Measurements from ENCODE around the gene ALG14.
"Not testable (repeated sequence)": the region's sequence is repeated elsewhere in the genome, so short reads cannot be mapped to it uniquely, and the experiment has no call there.

The ALG14 gene

GRCh38 chr1:94953746-94954145 lies 119.0 kb downstream of the ALG14 start:
- no peak for DNase-seq (ENCODE audit: low read depth)

GRCh38 chr1:94953107-94953506 lies 119.6 kb downstream of the ALG14 start:
- no peak for DNase-seq (ENCODE audit: low read depth)

GRCh38 chr1:94952539-94952938 lies 120.2 kb downstream of the ALG14 start:
- DNase-seq (ENCODE audit: low read depth) = no peak

GRCh38 chr1:94951509-94952208 lies 121.1 kb downstream of the ALG14 start:
- no peak for DNase-seq (ENCODE audit: low read depth)

- DNase-seq (ENCODE audit: low read depth) = no peak
Measured at GRCh38 chr1:94951046-94951445, 121.7 kb downstream of the ALG14 start.

GRCh38 chr1:94949681-94950661 lies 122.8 kb downstream of the ALG14 start:
- no peak for DNase-seq (ENCODE audit: low read depth)

GRCh38 chr1:94947437-94947836 lies 125.3 kb downstream of the ALG14 start:
- DNase-seq (ENCODE audit: low read depth) = no peak

GRCh38 chr1:94946886-94947285 lies 125.9 kb downstream of the ALG14 start:
- DNase-seq (ENCODE audit: low read depth) = no peak

- no peak for DNase-seq (ENCODE audit: low read depth)
Measured at GRCh38 chr1:94942171-94943128, 130.3 kb downstream of the ALG14 start.

- DNase-seq (ENCODE audit: low read depth) = not testable (repeated sequence)
Measured at GRCh38 chr1:94941480-94941879, 131.3 kb downstream of the ALG14 start.

GRCh38 chr1:94940738-94941137 lies 132.0 kb downstream of the ALG14 start:
- DNase-seq (ENCODE audit: low read depth) = no peak

GRCh38 chr1:94937820-94938219 lies 134.9 kb downstream of the ALG14 start:
- DNase-seq (ENCODE audit: low read depth) = no peak

GRCh38 chr1:94936861-94937620 lies 135.7 kb downstream of the ALG14 start:
- DNase-seq (ENCODE audit: low read depth) = no peak

- DNase-seq (ENCODE audit: low read depth) = no peak
Measured at GRCh38 chr1:94935476-94935875, 137.3 kb downstream of the ALG14 start.

- no peak for DNase-seq (ENCODE audit: low read depth)
Measured at GRCh38 chr1:94935034-94935433, 137.7 kb downstream of the ALG14 start.

GRCh38 chr1:94934551-94934950 lies 138.2 kb downstream of the ALG14 start:
- DNase-seq (ENCODE audit: low read depth) = no peak

GRCh38 chr1:94931254-94931841 lies 141.4 kb downstream of the ALG14 start:
- DNase-seq (ENCODE audit: low read depth) = no peak

GRCh38 chr1:94929351-94930217 lies 143.2 kb downstream of the ALG14 start:
- DNase-seq (ENCODE audit: low read depth) = no peak

- no peak for DNase-seq (ENCODE audit: low read depth)
Measured at GRCh38 chr1:94928293-94928939, 144.3 kb downstream of the ALG14 start.
